H1 (cell line): ENCODE measurements around the gene CRTC1.

ENCODE experiments used
- CREB1 ChIP-seq: IDR thresholded peaks from 2 replicates; pipeline ENCODE4 v1.6.1; 2012; ENCODE audit warnings: inconsistent platforms
- EGR1 ChIP-seq: IDR thresholded peaks from 2 replicates; pipeline ENCODE4 v1.6.1; 2011; ENCODE audit warnings: low read depth, low read length, borderline replicate concordance
- EZH2 ChIP-seq: fragments of 200-600 bp; sonication (generic); IDR thresholded peaks from 2 replicates; pipeline ENCODE4 v1.7.1; 2012; ENCODE audit warnings: low read depth, mild to moderate bottlenecking, moderate library complexity, low read length, inconsistent platforms; ENCODE audit not compliant: severe bottlenecking
- KDM5A ChIP-seq: fragments of 200-600 bp; IDR thresholded peaks from 2 replicates; pipeline ENCODE4 v1.7.1; 2012; ENCODE audit warnings: mild to moderate bottlenecking, low read length, inconsistent platforms, mixed read lengths
- POLR2AphosphoS5 ChIP-seq: IDR thresholded peaks from 2 replicates; pipeline ENCODE4 v1.6.1; 2011; ENCODE audit warnings: low read depth, low read length
- POU5F1 ChIP-seq: IDR thresholded peaks from 2 replicates; pipeline ENCODE4 v1.6.1; 2011; ENCODE audit warnings: low read depth, mild to moderate bottlenecking, low read length, moderate library complexity
- RFX5 ChIP-seq: IDR thresholded peaks from 2 replicates; pipeline ENCODE4 v1.6.1; 2011; ENCODE audit warnings: low read depth, low read length, improper control_type of control experiment, borderline replicate concordance
- SP1 ChIP-seq: IDR thresholded peaks from 2 replicates; pipeline ENCODE4 v1.6.1; 2011; ENCODE audit warnings: low read depth, low read length
- TAF1 ChIP-seq: IDR thresholded peaks from 2 replicates; pipeline ENCODE4 v1.6.1; 2011; ENCODE audit warnings: mild to moderate bottlenecking, low read depth, low read length
- TBP ChIP-seq: IDR thresholded peaks from 2 replicates; pipeline ENCODE4 v1.6.1; 2011; ENCODE audit warnings: low read depth, low read length, improper control_type of control experiment
- YY1 ChIP-seq: IDR thresholded peaks from 2 replicates; pipeline ENCODE4 v1.6.1; 2011; ENCODE audit warnings: low read depth, mild to moderate bottlenecking, low read length
- TF ChIP-seq, protein P1 (sequence below), 3 experiments: IDR thresholded peaks; 1 replicate in 2 of 3; 2 replicates in 1 of 3; pipeline versions ENCODE4 v1.5.1 to v1.6.1; 2011; ENCODE audit warnings: low read length in 3 of 3, mild to moderate bottlenecking in 3 of 3, inconsistent platforms in 2 of 3, low read depth in 1 of 3, moderate library complexity in 1 of 3; ENCODE audit not compliant: insufficient read depth in 1 of 3; ENCODE audit errors: control extremely low read depth in 1 of 3
- TF ChIP-seq, protein P2 (sequence below): IDR thresholded peaks from 2 replicates; pipeline ENCODE4 v1.6.1; 2012; ENCODE audit warnings: inconsistent platforms
- TF ChIP-seq, protein P3 (sequence below): IDR thresholded peaks from 2 replicates; pipeline ENCODE4 v1.6.1; 2011; ENCODE audit warnings: low read depth, mild to moderate bottlenecking, low read length; ENCODE audit not compliant: insufficient read depth

DNA sequence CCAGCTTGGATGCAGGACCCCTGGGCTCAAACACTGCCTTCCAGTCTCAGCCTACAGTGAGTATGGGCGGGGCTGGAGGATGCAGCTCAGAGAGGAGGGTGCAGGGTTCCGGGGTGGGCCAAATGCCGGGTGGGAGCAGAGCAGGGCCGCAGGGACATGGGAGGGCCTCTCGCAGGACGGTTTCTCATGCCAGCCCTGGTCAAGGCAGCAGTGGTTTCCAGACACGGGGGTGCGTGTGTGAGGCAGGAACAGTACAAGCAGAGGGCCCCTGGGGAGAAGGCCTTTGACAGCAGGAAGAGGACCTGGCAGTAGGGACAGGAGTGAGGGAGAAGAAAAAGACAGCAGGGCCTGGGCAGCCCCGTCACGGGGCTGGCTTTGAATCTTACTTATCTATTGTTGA lies 34.1 kb downstream of the CRTC1 start:
- TF ChIP-seq TAF1 (no peak), EGR1 (no peak), POLR2AphosphoS5 (no peak), YY1 (no peak), TBP (no peak), RFX5 (no peak), POU5F1 (no peak), EZH2 (no peak), SP1 (no peak), CREB1 (no peak), KDM5A (no peak)
- TF ChIP-seq, protein P1, sequence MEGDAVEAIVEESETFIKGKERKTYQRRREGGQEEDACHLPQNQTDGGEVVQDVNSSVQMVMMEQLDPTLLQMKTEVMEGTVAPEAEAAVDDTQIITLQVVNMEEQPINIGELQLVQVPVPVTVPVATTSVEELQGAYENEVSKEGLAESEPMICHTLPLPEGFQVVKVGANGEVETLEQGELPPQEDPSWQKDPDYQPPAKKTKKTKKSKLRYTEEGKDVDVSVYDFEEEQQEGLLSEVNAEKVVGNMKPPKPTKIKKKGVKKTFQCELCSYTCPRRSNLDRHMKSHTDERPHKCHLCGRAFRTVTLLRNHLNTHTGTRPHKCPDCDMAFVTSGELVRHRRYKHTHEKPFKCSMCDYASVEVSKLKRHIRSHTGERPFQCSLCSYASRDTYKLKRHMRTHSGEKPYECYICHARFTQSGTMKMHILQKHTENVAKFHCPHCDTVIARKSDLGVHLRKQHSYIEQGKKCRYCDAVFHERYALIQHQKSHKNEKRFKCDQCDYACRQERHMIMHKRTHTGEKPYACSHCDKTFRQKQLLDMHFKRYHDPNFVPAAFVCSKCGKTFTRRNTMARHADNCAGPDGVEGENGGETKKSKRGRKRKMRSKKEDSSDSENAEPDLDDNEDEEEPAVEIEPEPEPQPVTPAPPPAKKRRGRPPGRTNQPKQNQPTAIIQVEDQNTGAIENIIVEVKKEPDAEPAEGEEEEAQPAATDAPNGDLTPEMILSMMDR (IDR thresholded peaks at IDR 0.05; ENCODE audit: control extremely low read depth in 1 of 3, insufficient read depth in 1 of 3, low read depth in 1 of 3, low read length in 3 of 3), result no peak
- TF ChIP-seq, protein P2, sequence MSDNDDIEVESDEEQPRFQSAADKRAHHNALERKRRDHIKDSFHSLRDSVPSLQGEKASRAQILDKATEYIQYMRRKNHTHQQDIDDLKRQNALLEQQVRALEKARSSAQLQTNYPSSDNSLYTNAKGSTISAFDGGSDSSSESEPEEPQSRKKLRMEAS, result no peak
- TF ChIP-seq, protein P3, sequence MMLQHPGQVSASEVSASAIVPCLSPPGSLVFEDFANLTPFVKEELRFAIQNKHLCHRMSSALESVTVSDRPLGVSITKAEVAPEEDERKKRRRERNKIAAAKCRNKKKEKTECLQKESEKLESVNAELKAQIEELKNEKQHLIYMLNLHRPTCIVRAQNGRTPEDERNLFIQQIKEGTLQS, result no peak
